Subcutaneous abdominal adipose tissue (tissue), 5 donors: ENCODE results near the gene PALLD.

Source experiments
- H3K27ac ChIP-seq: one replicate; pipeline ENCODE4 v1.7.0; 2013; ENCODE audit warnings: low read depth, mild to moderate bottlenecking, inconsistent platforms, low read length, moderate library complexity
- H3K27me3 ChIP-seq, 5 donors: one replicate each; pipeline ENCODE4 v1.7.0; 2013; ENCODE audit warnings: low read length in 5 of 5, inconsistent platforms in 1 of 5; ENCODE audit not compliant: control insufficient read depth in 5 of 5, insufficient read depth in 4 of 5
- H3K36me3 ChIP-seq, 5 donors: one replicate each; pipeline ENCODE4 v1.7.0; 2013; ENCODE audit warnings: low read length in 5 of 5; ENCODE audit not compliant: control insufficient read depth in 5 of 5, insufficient read depth in 5 of 5
- H3K4me1 ChIP-seq, 5 donors: one replicate each; pipeline ENCODE4 v1.7.0; 2013; ENCODE audit warnings: low read length in 5 of 5, mild to moderate bottlenecking in 3 of 5, moderate library complexity in 1 of 5; ENCODE audit not compliant: control insufficient read depth in 5 of 5, insufficient read depth in 5 of 5
- H3K4me3 ChIP-seq, 5 donors: one replicate each; pipeline ENCODE4 v1.7.0; 2013; ENCODE audit warnings: low read length in 5 of 5, low read depth in 1 of 5
- H3K9ac ChIP-seq, 5 donors: one replicate each; pipeline ENCODE4 v1.7.0; 2013; ENCODE audit warnings: low read length in 5 of 5, mild to moderate bottlenecking in 4 of 5, moderate library complexity in 3 of 5
- H3K9me3 ChIP-seq, 5 donors: one replicate each; pipeline ENCODE4 v1.7.0; 2013; ENCODE audit warnings: low read length in 5 of 5; ENCODE audit not compliant: control insufficient read depth in 5 of 5
- donor health status: healthy.
- donor health status: healthy.
- donor health status: healthy.
- donor health status: healthy.
- donor health status: healthy.

PALLD gene

DNA sequence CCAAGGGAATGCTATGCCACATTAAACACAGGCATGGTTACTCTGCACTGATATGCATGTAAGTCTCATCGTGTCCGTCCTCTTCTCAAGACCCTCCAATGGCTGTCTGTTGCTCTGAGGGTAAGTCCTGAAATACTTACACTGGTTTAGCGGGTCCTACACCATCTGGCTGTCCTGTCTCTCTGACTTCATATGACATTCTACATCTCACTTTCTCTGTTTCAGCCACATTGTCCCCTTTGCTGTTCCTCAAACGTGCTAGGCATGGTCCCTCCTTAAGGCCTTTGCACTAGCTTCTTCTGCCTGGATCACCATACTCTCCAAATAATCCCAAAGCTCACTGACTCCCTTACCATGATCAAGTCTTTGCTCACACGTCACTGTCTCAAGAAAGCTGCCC lies 131.4 kb downstream of the PALLD start:
- Histone ChIP-seq H3K27ac (no peak overlapping the region), H3K4me3 (no peak overlapping the region), H3K36me3 (no peaks in the 10 kb centered on the region), H3K4me1 (peaks cover 2 to 26% (median 22%) of the 10 kb centered on the region in 5 donors), H3K9me3 (no peaks in the 10 kb centered on the region), H3K9ac (no peak overlapping the region), H3K27me3 (peaks cover 0 to 5% (median 0%) of the 10 kb centered on the region in 5 donors)

- Histone ChIP-seq H3K27me3 (peaks cover 0 to 6% (median 0%) of the 10 kb centered on the region in 5 donors), H3K9me3 (no peaks in the 10 kb centered on the region), H3K36me3 (no peaks in the 10 kb centered on the region), H3K4me3 (no peak overlapping the region), H3K27ac (no peak overlapping the region), H3K4me1 (peaks cover 2 to 36% (median 30%) of the 10 kb centered on the region in 5 donors), H3K9ac (no peak overlapping the region)
These were observed 132.7 kb downstream of the PALLD start for GRCh38 chr4:168629566-168629965.

DNA sequence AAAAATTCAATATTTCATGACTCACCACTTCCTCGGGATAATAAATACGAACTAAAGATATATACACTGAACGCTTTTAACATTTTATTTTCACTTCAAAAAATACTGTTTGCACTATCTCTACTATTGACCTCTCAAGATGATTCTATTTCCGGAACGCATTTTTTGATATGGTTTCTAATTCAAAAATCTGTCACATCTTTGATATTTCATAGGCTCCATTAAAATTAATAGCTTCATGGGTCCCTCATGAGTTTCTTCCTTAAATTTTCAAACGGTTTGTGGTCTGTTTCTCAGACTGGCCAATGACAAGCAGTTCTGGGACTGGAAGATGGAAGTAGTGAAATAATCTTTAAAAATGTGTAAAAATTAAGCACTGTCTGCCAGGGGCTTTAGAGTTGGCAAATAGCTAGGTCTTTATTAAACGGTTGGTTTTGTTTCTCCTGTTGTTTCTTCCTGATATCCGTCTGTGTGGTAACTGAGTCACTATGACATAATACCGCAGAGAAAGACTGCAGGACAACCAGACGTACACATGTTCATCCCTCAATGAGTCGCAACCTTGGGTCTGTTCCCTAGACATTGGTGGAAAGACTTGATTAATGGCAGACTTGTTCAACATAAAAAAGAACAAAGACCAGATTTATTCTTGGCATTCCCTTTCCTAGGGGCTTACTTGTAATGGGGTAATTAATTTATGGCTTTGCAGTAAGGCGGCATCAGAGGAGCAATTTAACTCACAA lies 133.8 kb downstream of the PALLD start:
- Histone ChIP-seq H3K27me3 (peaks cover 0 to 6% (median 0%) of the 10 kb centered on the region in 5 donors), H3K4me3 (peak overlapping the region; percentile 70 to 87 (median 79)), H3K9ac (peak overlapping the region in 3 of 5 donors; percentile 58 to 75 (median 66))

GRCh38 chr4:168631241-168632162 lies 134.7 kb downstream of the PALLD start:
- no peaks in the 10 kb centered on the region for H3K36me3 ChIP-seq
- H3K4me3 ChIP-seq = peak overlapping the region; percentile 70 to 93 (median 84)
- H3K27ac ChIP-seq = peak overlapping the region; percentile 39
- H3K9me3 ChIP-seq = no peaks in the 10 kb centered on the region
- H3K9ac ChIP-seq = peak overlapping the region in 4 of 5 donors; percentile 58 to 75 (median 67)
- H3K4me1 ChIP-seq = peaks cover 2 to 50% (median 32%) of the 10 kb centered on the region in 5 donors
- H3K27me3 ChIP-seq = peaks cover 0 to 6% (median 0%) of the 10 kb centered on the region in 5 donors

More for the DNA sequence above, 133.8 kb downstream of the PALLD start:
- no peaks in the 10 kb centered on the region for H3K36me3 ChIP-seq
- no peak overlapping the region for H3K27ac ChIP-seq
- H3K4me1 ChIP-seq = peaks cover 2 to 43% (median 31%) of the 10 kb centered on the region in 5 donors
- H3K9me3 ChIP-seq = no peaks in the 10 kb centered on the region

GRCh38 chr4:168632301-168632725 lies 135.5 kb downstream of the PALLD start:
- H3K4me1 ChIP-seq = peaks cover 2 to 57% (median 39%) of the 10 kb centered on the region in 5 donors
- no peak overlapping the region for H3K27ac ChIP-seq
- peak overlapping the region in 4 of 5 donors; percentile 5 to 75 (median 60) for H3K9ac ChIP-seq

DNA sequence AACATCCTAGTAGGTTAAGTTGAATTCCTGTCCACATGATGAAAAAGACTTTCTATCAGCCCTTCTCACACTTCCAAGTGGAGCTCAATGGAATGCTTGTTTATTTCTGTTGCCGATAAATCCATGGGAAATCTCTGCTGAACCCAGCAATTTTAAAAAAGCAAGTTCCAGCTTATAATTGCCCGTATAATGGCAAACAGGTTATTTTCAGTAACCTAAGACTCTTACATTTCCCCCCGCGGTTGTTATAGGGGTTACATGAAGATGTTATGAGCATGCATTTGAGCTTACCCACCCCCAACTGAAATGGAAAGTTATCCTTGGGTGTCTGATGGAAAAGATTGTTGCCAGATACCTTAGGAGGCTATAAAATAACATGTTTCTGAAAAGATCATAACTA lies 136.2 kb downstream of the PALLD start:
- no peak overlapping the region for H3K27ac ChIP-seq
- H3K9ac ChIP-seq = no peak overlapping the region
- H3K9me3 ChIP-seq = no peaks in the 10 kb centered on the region
- peaks cover 2 to 57% (median 39%) of the 10 kb centered on the region in 5 donors for H3K4me1 ChIP-seq
- no peaks in the 10 kb centered on the region for H3K36me3 ChIP-seq
- H3K27me3 ChIP-seq = peaks cover 0 to 6% (median 0%) of the 10 kb centered on the region in 5 donors
- H3K4me3 ChIP-seq = peak overlapping the region in 1 of 5 donors; percentile 16

More at GRCh38 chr4:168632301-168632725, 135.5 kb downstream of the PALLD start:
- H3K36me3 ChIP-seq = no peaks in the 10 kb centered on the region
- H3K4me3 ChIP-seq = peak overlapping the region; percentile 70 to 93 (median 84)
- H3K27me3 ChIP-seq = peaks cover 0 to 6% (median 0%) of the 10 kb centered on the region in 5 donors
- H3K9me3 ChIP-seq = no peaks in the 10 kb centered on the region

GRCh38 chr4:168633496-168633895 lies 136.6 kb downstream of the PALLD start:
- H3K4me3 ChIP-seq = no peak overlapping the region
- no peak overlapping the region for H3K27ac ChIP-seq
- H3K36me3 ChIP-seq = no peaks in the 10 kb centered on the region
- peaks cover 2 to 57% (median 39%) of the 10 kb centered on the region in 5 donors for H3K4me1 ChIP-seq
- no peaks in the 10 kb centered on the region for H3K9me3 ChIP-seq
- H3K27me3 ChIP-seq = peaks cover 0 to 6% (median 0%) of the 10 kb centered on the region in 5 donors
- H3K9ac ChIP-seq = no peak overlapping the region

- Histone ChIP-seq H3K9me3 (no peaks in the 10 kb centered on the region), H3K4me1 (peaks cover 2 to 57% (median 39%) of the 10 kb centered on the region in 5 donors), H3K27me3 (peaks cover 0 to 6% (median 0%) of the 10 kb centered on the region in 5 donors), H3K9ac (no peak overlapping the region), H3K4me3 (peak overlapping the region in 1 of 5 donors; percentile 5), H3K27ac (no peak overlapping the region), H3K36me3 (no peaks in the 10 kb centered on the region)
These were observed 137.5 kb downstream of the PALLD start for GRCh38 chr4:168634276-168634802.

- H3K4me3 ChIP-seq = no peak overlapping the region
- H3K27ac ChIP-seq = peak overlapping the region; percentile 16
- no peaks in the 10 kb centered on the region for H3K36me3 ChIP-seq
- no peaks in the 10 kb centered on the region for H3K9me3 ChIP-seq
- peaks cover under 1 to 53% (median 36%) of the 10 kb centered on the region in 5 donors for H3K4me1 ChIP-seq
- H3K9ac ChIP-seq = no peak overlapping the region
- peaks cover 0 to 6% (median 0%) of the 10 kb centered on the region in 5 donors for H3K27me3 ChIP-seq
These were observed 139.2 kb downstream of the PALLD start for GRCh38 chr4:168636040-168636439.
